ENCODE results near the gene MAPKAPK2.

Gene MAPKAPK2

GRCh38 chr1:206685334-206685768, 646 bp downstream of the MAPKAPK2 start:
- DNase-seq: peak in 1 of 2 experiments; percentile 9

DNA sequence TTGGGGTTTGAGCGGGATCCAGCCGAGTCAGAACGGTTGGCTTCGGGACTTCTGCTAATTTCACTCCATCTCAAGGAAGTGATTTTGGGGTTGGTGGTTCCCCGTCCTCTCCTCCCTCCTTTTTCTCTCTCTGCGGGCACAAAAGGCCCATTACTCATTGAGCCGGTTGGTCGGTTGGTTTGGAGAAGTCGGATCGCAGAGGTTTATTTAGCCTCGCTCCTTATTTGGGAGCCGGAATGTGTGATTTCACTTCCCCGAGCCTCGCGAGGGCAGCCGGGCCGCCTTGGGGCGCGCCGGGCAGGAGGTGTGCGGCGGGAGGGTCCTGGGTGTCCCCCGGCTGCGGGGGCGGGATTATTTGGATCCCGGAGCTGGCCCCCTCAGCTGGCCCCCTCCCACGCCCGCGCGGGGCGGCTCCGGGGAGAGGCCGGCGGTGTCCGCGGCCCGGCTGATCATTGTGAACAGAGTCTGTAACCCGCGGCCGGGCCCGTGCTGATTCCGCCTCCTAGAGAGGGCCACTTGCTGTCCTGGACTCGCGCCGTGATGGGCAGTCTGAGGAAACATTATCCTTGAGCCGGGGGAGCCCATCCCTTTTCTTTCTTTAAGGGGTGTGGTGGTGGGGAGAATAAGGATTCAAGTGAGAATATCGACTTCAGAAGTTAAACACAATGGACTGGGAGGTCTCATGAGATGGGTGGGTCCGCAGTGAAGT, 1.2 kb downstream of the MAPKAPK2 start:
- peak in 1 of 2 experiments; percentile 33 for DNase-seq

DNA sequence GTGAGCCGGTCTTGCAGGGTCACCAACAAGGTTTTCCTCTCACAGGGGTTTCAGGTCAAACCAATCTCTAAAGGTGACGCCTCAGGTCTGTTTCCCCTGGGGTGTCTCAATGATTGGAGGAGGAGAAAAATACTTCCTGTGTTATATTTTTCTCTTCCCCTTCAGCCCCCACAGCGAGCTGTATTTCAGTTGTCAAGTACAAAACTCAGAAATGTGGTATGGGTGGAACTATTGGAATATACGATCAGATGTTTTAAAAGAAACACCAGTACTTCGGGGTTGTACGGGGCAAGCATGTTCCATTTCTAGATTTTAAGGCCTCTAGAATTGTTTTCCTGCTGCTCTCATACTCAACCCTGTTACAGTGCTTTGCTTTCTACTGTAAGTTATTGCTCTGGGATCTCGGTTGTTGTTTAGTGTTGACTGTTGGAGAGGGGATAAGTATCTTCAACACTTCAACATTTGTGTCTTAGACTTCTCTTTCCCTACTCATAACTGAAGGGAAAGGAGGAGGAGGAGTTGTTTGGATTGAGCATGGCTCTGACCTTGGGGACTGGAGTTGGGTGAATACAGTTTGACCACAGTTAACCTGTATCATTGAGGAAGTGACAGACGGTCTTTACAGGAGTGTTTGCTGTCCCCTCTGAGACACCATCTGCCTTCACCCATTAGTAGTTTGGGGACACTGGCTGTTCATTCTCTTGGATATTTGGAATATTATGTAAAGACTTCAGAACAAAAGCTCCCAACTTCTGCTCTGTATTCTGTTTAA, 2.0 kb downstream of the MAPKAPK2 start:
- DNase-seq: peak; percentile 64 to 79

DNA sequence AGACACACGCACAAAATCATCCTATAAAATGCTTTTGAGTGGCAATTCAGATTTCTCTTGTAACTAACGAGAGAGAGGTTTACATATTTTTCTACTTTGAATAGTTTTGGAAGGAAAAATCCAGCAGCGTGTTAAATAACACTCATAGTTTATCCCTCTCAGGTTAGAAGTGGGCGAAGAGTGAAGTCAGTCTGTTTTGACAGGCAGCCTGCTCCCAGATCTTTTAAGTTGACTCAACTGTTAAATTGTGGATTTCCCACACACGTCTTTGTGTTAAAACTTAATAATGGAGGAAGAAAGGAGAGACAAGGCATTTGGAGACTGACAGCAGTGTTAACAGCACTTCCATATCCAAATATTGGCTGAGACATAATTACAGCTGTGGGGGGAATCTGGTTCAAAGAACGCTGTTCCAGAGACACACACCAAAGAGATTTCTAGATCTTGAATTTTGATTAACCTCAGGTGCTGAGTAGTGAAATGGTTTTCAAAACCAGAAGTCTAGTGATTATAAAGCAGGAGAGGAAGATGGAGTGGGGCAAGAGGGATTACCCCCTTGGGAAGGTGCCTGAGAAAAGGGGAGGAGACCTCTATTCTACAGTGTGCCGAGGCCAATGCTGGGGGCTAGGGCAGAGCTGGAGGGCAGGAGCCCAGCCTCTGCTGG, 2.7 kb downstream of the MAPKAPK2 start:
- DNase-seq: no peak

- DNase-seq: peak in 1 of 2 experiments; percentile 22
Measured at GRCh38 chr1:206687915-206688442, 3.3 kb downstream of the MAPKAPK2 start.

GRCh38 chr1:206690516-206690915, 5.8 kb downstream of the MAPKAPK2 start:
- peak in 1 of 2 experiments; percentile 13 for DNase-seq

DNA sequence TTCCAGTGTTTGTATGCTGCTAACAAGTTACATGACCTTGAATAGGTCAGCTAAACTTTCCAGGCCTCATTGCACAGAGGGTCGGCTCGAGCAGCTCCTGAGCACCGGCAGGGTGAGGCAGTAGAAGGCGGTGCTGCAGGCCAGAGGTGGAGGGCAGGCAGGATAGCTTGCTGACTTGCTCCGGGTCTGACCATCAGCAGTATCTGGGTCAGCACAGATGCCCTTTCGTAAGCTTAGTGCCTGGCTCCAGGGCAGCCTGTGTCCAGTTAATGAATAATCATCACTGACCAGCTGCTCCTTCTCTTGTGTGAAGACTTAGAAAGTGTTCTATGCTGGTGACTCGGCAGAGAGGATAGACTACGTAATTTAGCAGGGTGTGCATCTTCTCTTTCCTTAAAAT, 6.9 kb downstream of the MAPKAPK2 start:
- no peak for DNase-seq

DNA sequence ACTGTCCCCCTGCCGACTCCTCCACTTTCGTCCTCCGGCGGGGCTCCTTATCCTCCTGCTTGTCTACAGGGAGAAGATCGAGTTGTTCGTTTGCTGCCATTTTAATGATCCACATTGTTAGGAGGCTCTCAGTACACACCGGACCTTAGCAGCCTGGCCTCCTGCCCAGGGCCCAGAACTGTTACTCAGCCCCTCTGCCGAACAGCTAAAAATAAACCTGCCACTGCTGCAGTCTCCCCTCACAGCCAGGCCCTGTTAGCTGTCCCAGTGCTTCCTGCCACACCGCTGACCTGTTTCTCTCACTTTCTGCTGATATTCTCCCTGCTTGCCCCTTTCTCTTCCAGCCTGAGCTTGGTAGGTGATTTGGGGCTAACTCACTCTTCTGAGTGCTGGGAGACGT, 8.3 kb downstream of the MAPKAPK2 start:
- DNase-seq: no peak

DNA sequence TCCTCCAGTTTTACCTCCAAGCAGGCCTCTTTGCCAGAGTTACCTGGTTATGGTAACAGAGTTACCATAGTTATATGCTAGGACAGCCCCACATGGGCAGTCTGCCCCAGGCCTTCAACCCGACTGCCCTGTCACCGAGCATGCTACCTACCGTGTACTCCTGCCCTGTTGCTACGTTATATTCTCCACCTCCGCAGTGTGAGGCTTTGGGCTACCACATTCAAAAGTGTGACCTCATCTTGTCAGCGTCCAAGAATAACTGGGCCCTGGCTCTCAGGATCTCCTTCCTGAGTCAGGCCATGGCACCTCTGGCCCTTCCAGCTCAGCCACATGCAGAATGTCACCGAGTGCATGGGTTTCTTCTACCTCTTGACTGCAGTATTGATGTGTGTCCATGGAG, 8.9 kb downstream of the MAPKAPK2 start:
- no peak for DNase-seq

DNA sequence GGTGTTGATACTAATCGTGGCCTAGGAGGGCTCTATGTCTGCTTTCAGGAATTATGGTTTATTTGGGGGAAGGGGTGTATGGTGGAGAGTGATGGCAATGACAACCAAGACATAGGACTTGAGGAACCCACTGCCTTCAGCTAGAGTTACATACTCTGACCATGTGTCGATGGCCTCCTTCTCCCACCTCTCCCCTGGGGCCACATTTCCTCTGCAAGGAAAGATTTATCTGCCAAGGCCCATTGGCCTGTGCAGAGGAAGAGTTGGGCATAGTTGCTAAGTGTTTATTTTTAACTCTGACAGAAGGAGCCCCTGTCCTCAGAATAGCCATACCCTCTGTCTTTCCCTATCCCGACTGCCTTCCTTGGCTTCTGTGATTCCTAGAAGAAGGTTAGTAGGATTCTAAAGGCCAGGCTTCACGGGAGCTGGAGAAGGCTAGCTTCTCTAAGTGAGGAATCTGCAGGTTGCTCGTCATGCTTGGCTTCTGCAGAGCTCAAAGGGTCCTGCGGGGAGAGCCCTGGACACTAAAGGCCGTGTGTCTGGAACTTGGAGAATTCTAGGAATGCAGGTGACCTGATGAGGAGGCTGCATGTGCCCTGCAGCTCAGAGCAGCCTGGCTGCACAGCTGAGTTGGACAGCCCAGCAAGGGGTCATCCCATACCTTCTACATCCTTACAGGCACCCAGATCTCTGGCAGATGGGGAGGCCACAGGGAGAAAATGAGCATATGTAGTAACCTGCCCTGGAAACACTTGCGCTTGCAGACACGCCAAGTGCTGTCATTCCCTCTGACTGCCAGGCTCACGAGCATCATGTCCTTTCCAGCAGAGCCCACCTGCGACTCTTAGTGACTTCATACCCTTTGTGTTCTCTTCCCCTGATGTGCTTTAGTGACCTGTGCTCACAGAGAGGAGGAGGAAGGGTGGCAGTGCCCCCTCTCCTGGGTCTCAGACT, 9.7 kb downstream of the MAPKAPK2 start:
- DNase-seq: no peak

DNA sequence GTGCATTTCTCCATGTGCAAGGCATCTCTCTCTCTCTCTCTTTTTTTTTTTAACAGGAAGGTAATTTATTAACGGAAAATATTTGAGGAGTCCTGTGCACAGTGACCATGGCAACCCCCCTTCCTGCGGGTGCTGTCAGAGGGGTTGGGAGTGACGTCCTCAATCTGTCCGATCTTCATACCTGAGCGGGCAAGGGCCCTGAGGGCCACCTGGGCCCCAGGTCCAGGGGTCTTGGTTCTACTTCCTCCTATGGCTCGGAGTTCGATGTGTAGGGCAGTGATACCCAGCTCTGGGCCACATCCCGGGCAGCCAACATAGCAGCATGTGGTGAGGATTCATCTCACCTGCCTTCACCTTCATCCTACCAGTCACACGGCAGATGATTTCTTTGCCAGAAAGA, 11.0 kb downstream of the MAPKAPK2 start:
- DNase-seq: no peak

- no peak for DNase-seq
Measured at GRCh38 chr1:206696812-206697585, 12.3 kb downstream of the MAPKAPK2 start.

DNA sequence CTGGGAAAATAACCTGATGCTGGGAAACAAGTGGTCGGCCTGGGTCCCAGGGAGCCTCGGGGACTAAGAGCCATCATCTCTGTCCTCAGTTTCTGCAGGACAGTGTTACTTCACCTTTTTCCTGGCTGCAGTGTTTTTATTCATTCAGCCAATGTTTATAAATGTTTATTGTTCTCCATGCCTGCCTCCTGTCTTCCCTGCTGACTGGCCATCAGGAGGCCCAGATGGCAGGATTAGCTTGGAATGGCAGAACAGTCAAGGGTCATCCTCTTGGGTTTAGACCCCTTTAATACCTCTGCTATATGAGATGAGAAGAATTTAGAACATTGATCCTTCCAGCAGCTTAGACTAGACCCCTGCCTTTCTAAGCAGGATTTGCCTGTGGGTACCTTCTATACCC, 13.3 kb downstream of the MAPKAPK2 start:
- peak; percentile 29 to 49 for DNase-seq

DNA sequence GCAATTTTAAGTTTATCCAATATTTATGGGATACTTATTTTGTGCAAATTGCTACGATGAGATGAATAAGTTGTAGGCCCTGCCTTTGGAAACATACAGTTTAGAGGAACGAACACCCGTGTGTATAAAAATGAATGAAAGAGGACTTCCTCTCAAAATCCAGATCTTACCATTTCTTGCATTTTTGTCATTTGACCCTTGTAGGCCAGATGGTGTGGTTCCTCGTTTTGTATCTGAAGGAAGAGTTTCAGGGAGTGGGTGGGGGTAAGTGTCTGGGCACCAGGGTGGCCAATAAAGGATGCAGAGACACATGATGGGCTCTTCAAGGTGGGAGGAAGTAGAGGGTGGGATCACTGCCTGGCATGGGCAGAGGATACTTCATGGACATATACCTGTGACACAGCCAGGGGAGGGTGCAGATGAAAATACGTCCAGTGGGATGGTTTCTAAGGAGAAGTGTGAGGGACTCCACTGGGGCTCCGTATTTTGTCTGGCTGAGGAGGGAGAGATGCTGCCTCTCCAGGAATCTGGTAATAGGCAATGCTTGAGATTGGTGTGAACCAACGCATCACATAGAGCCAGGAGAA, 14.4 kb downstream of the MAPKAPK2 start:
- DNase-seq: no peak

DNA sequence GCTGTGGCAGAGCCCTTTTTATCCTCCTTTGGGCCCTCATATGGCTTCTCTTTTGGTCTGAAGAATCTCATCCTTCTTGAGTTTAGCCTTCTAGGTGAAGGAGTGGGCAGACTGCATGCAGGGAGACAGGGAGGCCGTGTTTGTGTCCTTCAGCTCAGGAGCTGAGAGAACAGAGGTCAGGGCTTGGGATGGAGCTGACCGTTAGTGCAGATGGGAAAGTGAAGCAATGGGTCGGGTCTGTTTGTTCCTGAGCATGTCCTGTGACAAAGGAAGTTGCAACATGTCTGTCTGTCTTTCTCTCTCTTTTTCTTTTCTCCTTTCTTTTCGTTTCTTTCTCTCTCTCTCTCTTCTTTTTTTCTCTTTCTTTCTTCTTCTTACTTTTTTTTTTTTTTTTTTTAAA, 14.9 kb downstream of the MAPKAPK2 start:
- DNase-seq: no peak

DNA sequence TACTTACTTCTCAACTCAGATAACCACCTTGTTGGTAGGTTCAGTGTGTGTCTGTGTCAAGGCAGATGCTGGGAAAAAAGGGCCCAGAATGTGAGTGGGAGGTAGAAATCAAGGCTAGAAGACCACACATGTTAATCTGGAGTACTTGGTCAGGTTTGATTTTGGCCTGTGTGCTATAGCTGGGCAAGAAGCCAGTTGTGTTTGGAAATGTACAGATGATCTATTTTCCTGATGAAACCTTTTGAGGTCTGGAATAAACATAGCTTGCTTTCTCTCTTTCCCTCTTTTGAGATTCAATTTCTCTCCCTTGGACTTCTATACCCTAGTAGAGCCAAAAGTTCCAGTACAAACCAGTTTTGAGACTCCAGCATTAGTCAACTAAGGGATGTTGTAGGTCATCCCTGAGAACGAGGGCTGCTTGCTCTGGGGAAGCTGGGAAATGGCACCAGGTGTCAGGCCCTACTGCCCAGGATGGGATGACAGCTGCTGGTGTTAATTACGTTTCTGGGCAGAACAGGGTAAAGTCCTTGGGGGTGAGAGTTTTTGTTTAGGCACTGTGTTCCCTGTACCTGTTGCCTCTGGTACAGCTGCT, 15.8 kb downstream of the MAPKAPK2 start:
- DNase-seq: peak; percentile 80 to 89

DNA sequence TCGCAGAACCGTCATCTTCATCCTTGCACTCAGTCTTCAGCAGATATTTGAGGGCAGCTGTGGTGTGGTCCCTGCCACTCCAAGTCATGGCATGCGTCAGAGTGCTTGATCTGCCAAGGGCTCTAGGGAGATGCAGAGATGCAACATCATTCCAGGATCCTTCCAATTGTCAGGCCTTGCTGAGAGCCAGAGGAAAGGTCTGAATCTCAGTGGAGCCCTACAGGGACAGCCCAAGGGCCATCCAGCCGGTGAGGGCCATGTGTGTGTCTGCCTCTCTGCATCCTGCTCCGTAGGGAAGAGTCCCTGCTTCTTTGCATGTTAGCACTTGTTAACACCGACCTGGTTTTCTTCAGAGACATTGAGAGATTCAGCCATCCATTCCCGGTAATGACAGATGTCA, 17.6 kb downstream of the MAPKAPK2 start:
- no peak for DNase-seq

- DNase-seq: no peak
Measured at GRCh38 chr1:206702803-206703202, 18.1 kb downstream of the MAPKAPK2 start.

DNA sequence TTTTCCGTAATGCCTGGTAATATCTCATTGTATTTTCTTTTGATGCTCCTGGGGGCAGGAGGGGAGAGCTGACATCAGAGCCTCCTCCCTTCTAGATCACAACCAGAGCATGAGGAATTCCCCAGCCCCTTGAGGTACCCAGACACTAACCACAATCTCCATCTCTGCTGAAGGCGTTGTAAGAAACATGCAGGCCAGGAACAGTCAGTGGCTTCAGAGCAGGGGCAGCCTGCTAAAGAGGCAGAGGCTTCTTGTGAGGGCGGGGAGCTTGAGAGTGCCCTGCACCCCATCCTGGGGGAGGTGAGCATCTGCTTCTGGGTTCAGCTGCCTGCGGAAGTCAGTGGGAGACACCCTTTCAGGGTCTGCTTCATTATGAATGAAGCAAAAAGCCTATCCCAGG, 19.0 kb downstream of the MAPKAPK2 start:
- DNase-seq: no peak

GRCh38 chr1:206704226-206704625, 19.5 kb downstream of the MAPKAPK2 start:
- DNase-seq: no peak

GRCh38 chr1:206705191-206705590, 20.5 kb downstream of the MAPKAPK2 start:
- DNase-seq: peak; percentile 84 to 95

Measured in NCI-H524 (cell line).